H1 (cell line): ENCODE measurements around the gene WDR76. TPM values are rescaled to one million over a fixed set of nuclear protein-coding genes. Genes with fewer than 3 reads are reported as not detected.

ENCODE experiments used
- CTCF ChIA-PET: fragments of 300-600 bp; sonication (Branson Sonifier 250); formaldehyde crosslinking; loops from one replicate; lab custom pipeline; 2021; ENCODE audit not compliant: partially characterized antibody; lab: Charles Lee
- POLR2A ChIA-PET: fragments of 300-600 bp; sonication (Branson Sonifier 250); formaldehyde crosslinking; loops from one replicate; lab custom pipeline; 2021; ENCODE audit warnings: inconsistent platforms; ENCODE audit not compliant: partially characterized antibody; lab: Charles Lee
- DNase-seq, 2 experiments: peaks; one replicate each; pipeline versions ENCODE4 v3.0.0 to v3.0.0-alpha.2; 2010 to 2022; ENCODE audit warnings: low spot score in 2 of 2, low read depth in 1 of 2, mixed read lengths in 1 of 2
- FAIRE-seq: peaks from 2 replicates; lab custom pipeline; 2011; peaks lifted over from hg19 to GRCh38; lab: Jason Lieb, UNC
- H2AFZ ChIP-seq: 2 replicates; pipeline ENCODE4 v1.8.1; 2012; ENCODE audit warnings: low read length, inconsistent platforms
- H2AK5ac ChIP-seq: 2 replicates; pipeline ENCODE4 v1.6.1; 2013; ENCODE audit warnings: low read depth, low read length
- H2BK120ac ChIP-seq: replicated peaks from 2 replicates; pipeline ENCODE3; 2013; ENCODE audit warnings: low read depth, low read length, inconsistent platforms
- H2BK12ac ChIP-seq: 2 replicates; pipeline ENCODE4 v1.6.1; 2013; ENCODE audit warnings: low read depth, low read length
- H2BK15ac ChIP-seq: 2 replicates; pipeline ENCODE4 v1.6.1; 2013; ENCODE audit warnings: low read length
- H2BK20ac ChIP-seq: 2 replicates; pipeline ENCODE4 v1.6.1; 2013; ENCODE audit warnings: low read length
- H2BK5ac ChIP-seq: 2 replicates; pipeline ENCODE4 v1.6.1; 2013; ENCODE audit warnings: low read depth, low read length
- H3K14ac ChIP-seq: 2 replicates; pipeline ENCODE4 v1.6.1; 2013; ENCODE audit warnings: inconsistent platforms; ENCODE audit not compliant: insufficient read length
- H3K18ac ChIP-seq: 2 replicates; pipeline ENCODE4 v1.6.1; 2013; ENCODE audit warnings: low read length; ENCODE audit errors: extremely low read depth
- H3K23ac ChIP-seq: 2 replicates; pipeline ENCODE4 v1.6.1; 2013; ENCODE audit warnings: inconsistent platforms; ENCODE audit not compliant: insufficient read length
- H3K23me2 ChIP-seq: 2 replicates; pipeline ENCODE4 v1.6.1; 2013; ENCODE audit warnings: low read depth, low read length
- H3K27ac ChIP-seq: 2 replicates; pipeline ENCODE4 v1.6.1; 2011; ENCODE audit warnings: low read depth, low read length, inconsistent platforms
- H3K27me3 ChIP-seq, 4 experiments: replicated peaks in 1 of 4; 1 replicate in 1 of 4; 2 replicates in 3 of 4; pipeline versions ENCODE4 v1.6.1 to v1.8.1; 2011 to 2013; ENCODE audit warnings: low read length in 3 of 4, mild to moderate bottlenecking in 3 of 4, inconsistent platforms in 2 of 4, mixed read lengths in 2 of 4, moderate library complexity in 1 of 4; ENCODE audit not compliant: control insufficient read depth in 3 of 4, insufficient read depth in 3 of 4; ENCODE audit errors: extremely low read depth in 1 of 4
- H3K36me3 ChIP-seq, 4 experiments: 2 replicates each; pipeline versions ENCODE4 v1.6.1 to v1.8.1; 2011 to 2013; ENCODE audit warnings: mild to moderate bottlenecking in 4 of 4, low read length in 3 of 4, moderate library complexity in 2 of 4, control low read depth in 1 of 4, inconsistent platforms in 1 of 4; ENCODE audit not compliant: insufficient read depth in 4 of 4, control insufficient read depth in 2 of 4
- H3K4ac ChIP-seq: replicated peaks from 2 replicates; pipeline ENCODE3; 2013; ENCODE audit warnings: low read length, low read depth, mixed read lengths, inconsistent platforms; ENCODE audit not compliant: insufficient read length
- H3K4me1 ChIP-seq, 4 experiments: replicated peaks in 1 of 4; 1 replicate in 1 of 4; 2 replicates in 3 of 4; pipeline versions ENCODE4 v1.6.1 to v1.8.1; 2011 to 2013; ENCODE audit warnings: low read length in 3 of 4, inconsistent platforms in 2 of 4, mixed read lengths in 1 of 4; ENCODE audit not compliant: insufficient read depth in 4 of 4, control insufficient read depth in 3 of 4
- H3K4me2 ChIP-seq, 2 experiments: 2 replicates each; pipeline versions ENCODE4 v1.6.1 to v1.8.1; 2011 to 2013; ENCODE audit warnings: low read depth in 2 of 2, low read length in 2 of 2, control low read depth in 1 of 2, inconsistent platforms in 1 of 2, mild to moderate bottlenecking in 1 of 2; ENCODE audit not compliant: insufficient read depth in 1 of 2
- H3K4me3 ChIP-seq, 4 experiments: fragments of 200-600, 300-600 bp in 1 of 4; sonication (generic), shearing (Covaris generic), sonication (Bioruptor Twin) in 1 of 4; 2 replicates each; pipeline versions ENCODE4 v1.5.1 to v1.8.1; 2011 to 2016; ENCODE audit warnings: low read length in 4 of 4, low read depth in 3 of 4, control low read depth in 2 of 4, inconsistent platforms in 2 of 4, mild to moderate bottlenecking in 2 of 4, mixed read lengths in 1 of 4, moderate library complexity in 1 of 4; ENCODE audit not compliant: insufficient read depth in 2 of 4; ENCODE audit errors: extremely low read depth in 1 of 4
- H3K56ac ChIP-seq: replicated peaks from 2 replicates; pipeline ENCODE3; 2013; ENCODE audit warnings: low read depth, mild to moderate bottlenecking, mixed read lengths, low read length, inconsistent platforms; ENCODE audit not compliant: insufficient read length
- H3K79me1 ChIP-seq: 2 replicates; pipeline ENCODE4 v1.6.1; 2013; ENCODE audit warnings: low read depth, low read length, control low read depth
- H3K79me2 ChIP-seq, 2 experiments: 2 replicates each; pipeline versions ENCODE4 v1.6.1 to v1.8.1; 2012 to 2013; ENCODE audit warnings: low read length in 2 of 2, mild to moderate bottlenecking in 2 of 2, inconsistent platforms in 1 of 2; ENCODE audit not compliant: insufficient read depth in 2 of 2, control insufficient read depth in 1 of 2
- H3K9ac ChIP-seq, 4 experiments: replicated peaks in 1 of 4; 1 replicate in 1 of 4; 2 replicates in 3 of 4; pipeline versions ENCODE4 v1.6.1 to v1.8.1; 2011 to 2013; ENCODE audit warnings: low read depth in 3 of 4, low read length in 3 of 4, control low read depth in 2 of 4, mild to moderate bottlenecking in 2 of 4, moderate library complexity in 2 of 4, inconsistent platforms in 1 of 4; ENCODE audit errors: extremely low read depth in 1 of 4
- H3K9me3 ChIP-seq, 2 experiments: 2 replicates each; pipeline versions ENCODE4 v1.6.1 to v1.8.1; 2012 to 2013; ENCODE audit warnings: mild to moderate bottlenecking in 2 of 2, moderate library complexity in 2 of 2, control low read depth in 1 of 2, inconsistent platforms in 1 of 2, low read depth in 1 of 2, low read length in 1 of 2, mixed read lengths in 1 of 2; ENCODE audit not compliant: insufficient read depth in 2 of 2
- H4K20me1 ChIP-seq, 2 experiments: replicated peaks in 1 of 2; 2 replicates each; pipeline versions ENCODE3 to v1.8.1; 2011 to 2013; ENCODE audit warnings: inconsistent platforms in 2 of 2, low read length in 2 of 2, mild to moderate bottlenecking in 1 of 2; ENCODE audit not compliant: insufficient read depth in 2 of 2, control insufficient read depth in 1 of 2
- H4K5ac ChIP-seq: 2 replicates; pipeline ENCODE4 v1.6.1; 2013; ENCODE audit warnings: low read length, low read depth, mixed read lengths, inconsistent platforms; ENCODE audit not compliant: insufficient read length
- H4K8ac ChIP-seq: 2 replicates; pipeline ENCODE4 v1.8.0; 2013; ENCODE audit warnings: mild to moderate bottlenecking, moderate library complexity, low read length, inconsistent platforms; ENCODE audit not compliant: insufficient read depth; ENCODE audit errors: extremely low read depth
- H4K91ac ChIP-seq: replicated peaks from 2 replicates; pipeline ENCODE3; 2013; ENCODE audit warnings: low read length, mixed read lengths, inconsistent platforms; ENCODE audit not compliant: insufficient read length
- ASH2L ChIP-seq: fragments of 200-600, 300-600 bp; sonication (generic); IDR thresholded peaks from one replicate; pipeline ENCODE4 v1.7.1; 2017; ENCODE audit warnings: low read length
- CBX8 ChIP-seq: fragments of 300-800, 300-1000 bp; sonication (generic); IDR thresholded peaks from 2 replicates; pipeline ENCODE4 v1.7.1; 2016; ENCODE audit warnings: low read depth, low read length, borderline replicate concordance
- GABPA ChIP-seq: IDR thresholded peaks from 2 replicates; pipeline ENCODE4 v1.6.1; 2011; ENCODE audit warnings: mild to moderate bottlenecking, low read length, moderate library complexity, borderline replicate concordance; ENCODE audit not compliant: insufficient read depth
- MAFK ChIP-seq: IDR thresholded peaks from 2 replicates; pipeline ENCODE4 v1.6.1; 2012; ENCODE audit warnings: low read depth, mild to moderate bottlenecking, improper control_type of control experiment, low read length
- RAD21 ChIP-seq, 2 experiments: IDR thresholded peaks in 1 of 2; conservative IDR thresholded peaks in 1 of 2; 2 replicates each; pipeline ENCODE4 v1.6.1; 2011; ENCODE audit warnings: low read depth in 2 of 2, low read length in 2 of 2, improper control_type of control experiment in 1 of 2, inconsistent platforms in 1 of 2, mild to moderate bottlenecking in 1 of 2, moderate library complexity in 1 of 2
- SAP30 ChIP-seq: fragments of 300-600 bp; sonication (generic); IDR thresholded peaks from 2 replicates; pipeline ENCODE4 v1.7.1; 2012; ENCODE audit warnings: low read length, moderate library complexity, mild to moderate bottlenecking, inconsistent platforms; ENCODE audit not compliant: insufficient read depth, insufficient replicate concordance
- WGBS, 2 experiments: shearing (Covaris generic) in 1 of 2; methylation state at CpG; one replicate each; pipeline versions ENCODE4 v1.1.6 to v1.1.7; 2013 to 2015; ENCODE audit warnings: low lambda C conversion rate in 2 of 2, mixed read lengths in 2 of 2, inconsistent platforms in 1 of 2, low coverage in 1 of 2, missing lambda C conversion rate in 1 of 2; ENCODE audit not compliant: insufficient replicate concordance in 2 of 2, insufficient coverage in 1 of 2, insufficient read length in 1 of 2; ENCODE audit errors: extremely low coverage in 1 of 2, missing lambda C conversion rate in 1 of 2; 5-methylcytosine and 5-hydroxymethylcytosine counted together
- polyA plus RNA-seq, 7 experiments: library from polyadenylated mRNA; depleted of rRNA in 3 of 7; stranded (reverse) in 5 of 7; unstranded in 2 of 7; fragments of >200 nt in 5 of 7; fragments of 200-250 nt in 2 of 7; gene quantifications; 1 replicate in 5 of 7; 2 replicates in 1 of 7; 4 replicates in 1 of 7; pipeline versions ENCODE4 v1.2.1 to v1.2.3, GENCODE V29; 2011 to 2013; ENCODE audit warnings: missing spikeins in 2 of 7, mixed read lengths in 2 of 7
- total RNA-seq: library from RNA; stranded (reverse); fragmentation: NEBNext Ultra II Directional; extraction: Animal tissue kit (Norgen Biotek cat#: 25700); gene quantifications from 2 replicates; pipeline ENCODE4 v1.2.1, GENCODE V29; 2021

WDR76 gene
- total and polyA plus RNA-seq, 2 of the 8 experiments (the other 6 are each of a cell fraction or from before 2014, with no cell fraction given) = 4.1 to 18.9 TPM

GRCh38 chr15:43898891-43899290 lies 72.1 kb downstream of the WDR76 start:
- no peak overlapping the region for H2BK5ac ChIP-seq
- no peaks in the 10 kb centered on the region for H3K79me1 ChIP-seq
- no peak overlapping the region for H2BK15ac ChIP-seq
- H4K20me1 ChIP-seq = no peaks in the 10 kb centered on the region
- ChIA-PET CTCF (interaction anchor here (0.9 to 2.3 kb wide), 2 partner anchors 17 to 142 kb away, joined by 3 to 11 read pairs; no protein-coding TSS in a partner anchor), POLR2A (no interaction called here)
- no peak overlapping the region for H3K9ac ChIP-seq
- TF ChIP-seq ASH2L (no peak), SAP30 (no peak), GABPA (no peak), CBX8 (no peak), MAFK (no peak), RAD21 (IDR thresholded peaks at IDR 0.05 in 1 of 2, conservative IDR thresholded peaks at IDR 0.05 in 1 of 2; ENCODE audit: low read depth in 2 of 2, low read length in 2 of 2) (no peak)
- no peak overlapping the region for H2BK20ac ChIP-seq
- no peak overlapping the region for H3K14ac ChIP-seq
- no peak overlapping the region for H2AFZ ChIP-seq
- H3K23me2 ChIP-seq = no peaks in the 10 kb centered on the region
- H2AK5ac ChIP-seq = no peak overlapping the region
- H3K4me2 ChIP-seq = no peak overlapping the region
- FAIRE-seq = no peak
- H3K4me1 ChIP-seq = peaks cover 0 to 5% (median 2%) of the 10 kb centered on the region in 4 experiments; a peak in 3 of 7 replicates
- no peak overlapping the region for H3K27ac ChIP-seq
- no peak overlapping the region for H3K23ac ChIP-seq
- no peak overlapping the region for H2BK120ac ChIP-seq
- no peaks in the 10 kb centered on the region for H3K9me3 ChIP-seq
- H3K4ac ChIP-seq = no peak overlapping the region
- H3K79me2 ChIP-seq = no peaks in the 10 kb centered on the region
- H4K5ac ChIP-seq = no peak overlapping the region
- 0 out of 8 replicates have a peak, but pooled peaks cover 0 to 2% (median 0%) of the 10 kb centered on the region in 4 experiments for H3K36me3 ChIP-seq
- no peak overlapping the region for H4K8ac ChIP-seq
- no peak overlapping the region for H3K4me3 ChIP-seq
- no peaks in the 10 kb centered on the region for H3K27me3 ChIP-seq
- no peak overlapping the region for H3K18ac ChIP-seq
- 85% methylated on average over 2 of the region's 2 CpGs; no CpG with 5 or more reads in 1 of the 2 experiments for WGBS, 2 experiments
- H2BK12ac ChIP-seq = no peak overlapping the region
- no peak overlapping the region for H4K91ac ChIP-seq
- no peak overlapping the region for H3K56ac ChIP-seq
- DNase-seq = no peak
